PFSK-1 (cell line): Measurements from ENCODE around the gene TTLL12.

ENCODE experiments used
- POLR2AphosphoS5 ChIP-seq: IDR thresholded peaks from 2 replicates; pipeline ENCODE4 v1.6.1; 2012; ENCODE audit warnings: low read depth, mild to moderate bottlenecking, control low read depth, low read length, moderate library complexity
- TF ChIP-seq, protein P1 (sequence below), 2 experiments: IDR thresholded peaks; 2 replicates each; pipeline versions ENCODE4 v1.6.1 to v1.8.0; 2011 to 2012; ENCODE audit warnings: low read depth in 2 of 2, low read length in 2 of 2, control low read depth in 1 of 2, inconsistent platforms in 1 of 2, mild to moderate bottlenecking in 1 of 2, moderate library complexity in 1 of 2; ENCODE audit not compliant: insufficient read depth in 1 of 2

DNA sequence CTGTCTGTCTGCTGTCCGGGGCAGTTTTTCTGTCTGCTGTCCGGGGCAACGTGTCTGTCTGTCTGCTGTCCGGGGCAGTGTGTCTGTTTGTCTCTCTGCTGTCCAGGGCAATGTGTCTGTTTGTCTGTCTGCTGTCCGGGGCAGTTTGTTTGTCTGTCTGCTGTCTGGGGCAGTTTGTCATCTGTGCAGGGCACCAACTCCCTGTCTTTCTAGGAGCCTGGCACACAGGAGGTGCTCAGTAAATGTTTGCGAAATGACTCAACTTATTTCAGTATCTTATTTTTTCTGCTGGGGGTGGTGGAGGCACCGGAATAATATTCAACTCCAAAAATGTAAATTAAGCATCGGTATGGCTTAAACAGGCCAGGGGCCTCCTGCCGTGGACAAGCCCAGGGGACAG lies 12.0 kb upstream of the TTLL12 start:
- TF ChIP-seq POLR2AphosphoS5: no peak
- TF ChIP-seq, protein P1, sequence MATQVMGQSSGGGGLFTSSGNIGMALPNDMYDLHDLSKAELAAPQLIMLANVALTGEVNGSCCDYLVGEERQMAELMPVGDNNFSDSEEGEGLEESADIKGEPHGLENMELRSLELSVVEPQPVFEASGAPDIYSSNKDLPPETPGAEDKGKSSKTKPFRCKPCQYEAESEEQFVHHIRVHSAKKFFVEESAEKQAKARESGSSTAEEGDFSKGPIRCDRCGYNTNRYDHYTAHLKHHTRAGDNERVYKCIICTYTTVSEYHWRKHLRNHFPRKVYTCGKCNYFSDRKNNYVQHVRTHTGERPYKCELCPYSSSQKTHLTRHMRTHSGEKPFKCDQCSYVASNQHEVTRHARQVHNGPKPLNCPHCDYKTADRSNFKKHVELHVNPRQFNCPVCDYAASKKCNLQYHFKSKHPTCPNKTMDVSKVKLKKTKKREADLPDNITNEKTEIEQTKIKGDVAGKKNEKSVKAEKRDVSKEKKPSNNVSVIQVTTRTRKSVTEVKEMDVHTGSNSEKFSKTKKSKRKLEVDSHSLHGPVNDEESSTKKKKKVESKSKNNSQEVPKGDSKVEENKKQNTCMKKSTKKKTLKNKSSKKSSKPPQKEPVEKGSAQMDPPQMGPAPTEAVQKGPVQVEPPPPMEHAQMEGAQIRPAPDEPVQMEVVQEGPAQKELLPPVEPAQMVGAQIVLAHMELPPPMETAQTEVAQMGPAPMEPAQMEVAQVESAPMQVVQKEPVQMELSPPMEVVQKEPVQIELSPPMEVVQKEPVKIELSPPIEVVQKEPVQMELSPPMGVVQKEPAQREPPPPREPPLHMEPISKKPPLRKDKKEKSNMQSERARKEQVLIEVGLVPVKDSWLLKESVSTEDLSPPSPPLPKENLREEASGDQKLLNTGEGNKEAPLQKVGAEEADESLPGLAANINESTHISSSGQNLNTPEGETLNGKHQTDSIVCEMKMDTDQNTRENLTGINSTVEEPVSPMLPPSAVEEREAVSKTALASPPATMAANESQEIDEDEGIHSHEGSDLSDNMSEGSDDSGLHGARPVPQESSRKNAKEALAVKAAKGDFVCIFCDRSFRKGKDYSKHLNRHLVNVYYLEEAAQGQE (IDR thresholded peaks at IDR 0.05; ENCODE audit: insufficient read depth in 1 of 2, low read depth in 2 of 2, low read length in 2 of 2): no peak
